HG03135 (cell line): ENCODE data around the gene THSD4.
"Not testable (repeated sequence)": the region's sequence is repeated elsewhere in the genome, so short reads cannot be mapped to it uniquely, and the experiment has no call there.

Source experiments
- ATAC-seq: cut with Tn5 transposase; IDR thresholded peaks from one replicate; pipeline ENCODE4 v1.9.1; 2021; ENCODE audit warnings: mild to moderate bottlenecking, moderate library complexity; ENCODE audit not compliant: unreplicated experiment

Gene THSD4

DNA sequence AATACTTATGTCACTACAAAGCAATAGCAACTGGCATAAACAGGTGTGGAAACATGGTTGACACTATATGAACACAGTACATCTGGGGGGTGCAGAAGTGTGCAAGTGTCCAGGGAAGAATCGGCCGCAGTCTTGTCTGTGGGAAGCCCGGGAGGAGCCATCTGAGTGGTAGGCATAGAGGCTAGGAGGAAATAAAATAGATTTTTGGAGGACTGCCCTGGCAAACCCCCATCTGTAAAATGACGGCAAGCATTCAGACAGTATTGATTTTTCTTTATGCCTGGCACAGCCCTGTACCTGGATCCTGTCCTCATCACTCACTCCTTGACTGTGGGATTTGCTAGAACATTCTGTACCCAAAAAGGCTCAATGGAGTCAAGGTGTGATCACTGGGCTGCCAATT, 31.3 kb downstream of the THSD4 start:
- no peak for ATAC-seq

DNA sequence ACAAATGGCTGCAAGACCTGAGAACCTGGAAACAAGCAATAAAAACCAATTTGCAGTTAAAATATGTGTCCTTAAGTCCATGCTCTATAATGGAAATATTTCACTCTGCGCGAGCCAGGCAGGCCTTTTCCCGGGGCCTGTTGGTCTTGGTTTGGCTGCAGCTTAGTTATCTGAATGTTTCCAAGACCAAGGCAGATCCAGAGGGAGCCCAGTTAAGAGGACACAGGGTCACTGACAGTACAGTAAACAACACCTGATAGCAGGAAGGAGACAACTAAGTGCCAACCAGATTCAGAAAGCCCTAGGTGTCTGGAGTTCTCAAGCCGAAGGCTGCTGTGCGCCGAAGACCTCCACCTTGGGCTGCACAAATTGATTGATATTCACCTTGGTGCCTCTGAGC, 32.8 kb downstream of the THSD4 start:
- ATAC-seq, result no peak

DNA sequence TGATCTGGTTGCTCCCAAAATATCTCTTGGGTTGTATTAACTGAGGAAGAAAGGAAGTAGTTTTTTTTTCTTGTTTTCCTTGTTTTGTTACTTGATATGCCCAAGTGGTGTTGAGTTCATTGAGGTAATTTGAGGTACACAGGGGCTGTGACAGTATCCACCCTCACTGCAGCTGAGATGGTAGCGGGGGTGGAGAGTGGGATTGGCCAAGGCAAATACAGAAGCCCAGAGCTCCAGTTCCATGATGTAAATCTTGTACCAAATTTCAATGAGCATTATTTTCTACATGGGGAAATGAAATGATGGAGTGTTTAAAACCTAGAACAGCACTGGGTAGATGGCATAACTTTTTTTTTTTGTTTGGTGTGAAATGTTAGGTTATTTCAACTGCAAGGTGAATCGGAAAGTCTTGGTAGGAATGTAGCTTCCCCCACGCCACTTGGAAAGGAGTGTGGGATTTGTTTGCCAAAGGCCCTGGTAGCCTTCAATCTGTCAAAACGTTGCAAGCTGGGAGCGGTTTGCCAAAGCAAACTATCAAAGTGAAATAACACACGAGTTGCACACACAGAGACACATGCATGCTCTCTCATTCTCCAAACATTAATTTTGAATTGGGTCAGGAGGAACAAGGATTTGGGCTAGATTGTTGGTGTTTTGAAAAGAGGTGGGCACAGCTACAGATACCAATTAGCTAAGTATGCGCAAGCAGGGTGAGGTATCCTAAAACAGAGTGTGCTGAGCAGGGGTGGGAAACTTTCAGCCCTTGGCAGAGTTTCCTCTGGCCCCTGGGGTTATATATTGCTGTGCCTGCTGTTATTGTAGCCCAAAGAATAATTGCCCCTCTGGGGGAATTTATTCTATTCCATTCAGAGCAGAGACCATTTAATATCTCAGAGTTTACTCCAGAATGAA, 34.6 kb downstream of the THSD4 start:
- ATAC-seq, result no peak

DNA sequence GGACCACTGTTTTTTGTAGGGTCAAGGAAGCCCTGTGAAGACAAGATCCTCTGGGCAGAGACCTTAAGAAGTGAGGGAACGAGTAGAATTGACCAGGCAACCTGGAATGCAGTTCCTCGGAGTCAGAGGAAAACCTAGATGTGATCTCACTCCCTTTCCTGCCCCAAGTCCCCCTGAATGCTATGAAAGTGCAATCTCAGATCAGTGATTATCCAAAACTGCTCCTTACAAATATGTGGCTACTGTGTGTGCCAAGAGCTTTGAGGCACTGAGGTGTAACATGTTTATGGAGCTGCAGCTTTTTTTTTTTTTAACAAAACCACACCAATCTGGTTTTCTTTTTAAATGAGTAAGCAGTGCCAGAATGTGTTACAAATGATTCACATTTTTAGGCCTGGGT, 35.8 kb downstream of the THSD4 start:
- ATAC-seq, result no peak

DNA sequence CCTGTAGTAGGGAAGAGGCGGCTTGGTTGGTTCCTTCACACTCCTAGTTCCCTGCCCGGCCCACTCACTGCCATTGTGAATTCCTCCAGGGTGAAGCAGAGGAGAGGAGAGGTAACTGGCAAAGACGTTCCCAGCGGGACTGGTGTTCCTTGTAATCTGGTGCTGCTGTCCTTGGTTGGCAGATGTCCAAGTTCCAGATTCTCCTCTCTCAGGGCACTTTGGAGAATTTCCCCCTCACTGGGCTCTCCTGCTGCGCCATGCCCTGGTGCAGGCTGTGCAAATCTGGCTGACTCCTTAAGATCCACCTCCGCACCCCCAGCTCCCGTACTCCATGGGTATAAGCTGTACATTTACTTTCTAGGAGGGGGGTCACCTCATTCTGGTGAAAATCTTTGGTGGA, 37.3 kb downstream of the THSD4 start:
- ATAC-seq, result no peak

DNA sequence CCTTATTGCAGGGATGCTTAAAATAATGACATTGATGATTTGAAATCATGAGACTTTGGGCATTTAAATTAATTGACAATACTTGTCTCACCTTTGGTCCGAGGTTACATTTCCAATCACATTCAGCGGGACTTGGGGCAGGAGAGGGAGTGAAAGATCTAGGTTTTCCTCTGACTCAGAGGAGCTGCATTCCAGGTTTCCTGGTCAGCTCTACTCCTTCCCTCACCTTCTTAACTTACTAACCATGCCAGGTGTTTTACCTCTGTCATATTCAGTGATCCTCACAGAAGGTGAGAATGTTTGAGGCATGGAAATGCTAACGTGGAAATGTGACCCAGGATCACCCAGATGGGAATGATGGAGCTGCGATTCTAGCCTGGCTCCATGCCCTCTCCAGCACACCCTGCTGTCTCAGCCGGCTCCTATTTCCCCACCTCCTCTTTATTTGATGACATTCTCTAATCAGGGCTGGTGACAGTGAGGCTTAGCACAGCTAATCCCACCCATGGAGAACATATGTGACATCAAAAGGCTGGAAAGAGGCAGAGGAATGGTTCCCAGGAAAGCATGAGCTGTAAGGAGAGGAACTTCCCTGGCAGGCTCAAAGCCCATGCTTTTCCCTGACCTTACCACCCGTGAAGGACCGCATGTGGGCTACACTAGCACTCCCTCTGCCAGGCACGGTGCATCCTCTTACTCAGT, 38.7 kb downstream of the THSD4 start:
- no peak for ATAC-seq

DNA sequence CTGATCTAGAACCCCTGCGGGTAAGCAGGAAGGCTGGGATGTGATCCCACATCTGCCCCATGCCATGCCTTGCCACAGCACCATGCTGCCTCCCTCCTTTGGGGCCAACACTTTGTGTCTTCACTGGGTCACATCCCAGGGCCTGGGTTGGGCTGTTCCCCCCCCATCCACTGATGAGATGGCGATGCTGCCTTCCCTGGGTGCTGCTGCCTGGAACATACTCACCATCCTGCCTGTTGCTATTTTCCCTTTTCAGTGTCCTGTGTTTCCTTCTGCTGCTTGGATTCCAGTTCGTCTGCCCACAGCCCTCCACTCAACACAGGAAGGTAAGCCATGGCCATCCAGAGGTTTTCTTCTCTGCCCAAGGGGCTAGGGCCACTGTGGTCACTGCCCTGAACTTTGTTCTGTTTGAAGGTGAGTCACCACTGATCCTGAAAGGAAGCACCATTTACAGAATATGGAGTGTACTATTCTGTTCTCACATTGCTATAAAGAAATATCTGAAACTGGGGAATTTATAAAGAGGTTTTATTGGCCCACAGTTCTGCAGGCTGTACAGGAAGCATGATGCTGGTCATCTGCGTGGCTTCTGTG, 39.4 kb downstream of the THSD4 start:
- ATAC-seq, result no peak

DNA sequence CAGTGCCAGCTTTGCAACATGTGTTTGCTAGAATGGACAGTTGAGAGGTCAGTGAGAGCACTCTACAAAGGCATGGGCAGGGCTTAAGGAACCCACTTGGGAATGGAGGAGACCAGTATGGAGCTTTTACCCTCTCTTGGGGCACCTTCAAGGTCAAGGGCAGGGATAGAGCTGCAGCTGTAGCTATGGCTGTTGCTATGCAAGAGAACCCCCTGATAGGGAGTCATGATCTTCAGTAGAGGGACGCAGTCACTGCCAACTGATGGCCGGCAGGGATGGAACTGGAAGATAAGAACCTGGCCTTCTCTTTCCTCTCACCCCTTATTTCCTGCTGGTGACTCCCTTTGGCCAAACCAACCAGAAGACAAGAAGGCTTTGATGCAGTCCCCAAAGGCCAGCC, 40.3 kb downstream of the THSD4 start:
- ATAC-seq, result no peak

DNA sequence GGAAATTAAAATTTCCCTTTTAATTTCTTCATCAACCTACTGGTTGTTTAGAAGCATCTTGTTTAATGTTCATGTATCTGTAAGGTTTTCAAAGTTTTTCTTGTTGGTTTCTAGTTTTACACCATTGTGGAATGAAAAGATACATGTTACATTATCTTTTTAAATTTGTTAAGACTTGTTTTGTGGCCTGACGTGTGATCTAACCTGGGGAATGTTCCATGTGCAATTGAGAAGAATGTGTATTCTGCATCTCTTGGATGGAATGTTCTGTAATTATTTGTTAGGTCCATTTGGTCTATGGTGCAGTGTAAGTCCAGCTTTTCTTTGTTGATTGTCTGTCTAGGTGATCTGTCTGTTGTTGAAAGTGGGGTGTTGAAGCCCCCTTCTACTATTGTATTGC, 45.7 kb downstream of the THSD4 start:
- no peak for ATAC-seq

DNA sequence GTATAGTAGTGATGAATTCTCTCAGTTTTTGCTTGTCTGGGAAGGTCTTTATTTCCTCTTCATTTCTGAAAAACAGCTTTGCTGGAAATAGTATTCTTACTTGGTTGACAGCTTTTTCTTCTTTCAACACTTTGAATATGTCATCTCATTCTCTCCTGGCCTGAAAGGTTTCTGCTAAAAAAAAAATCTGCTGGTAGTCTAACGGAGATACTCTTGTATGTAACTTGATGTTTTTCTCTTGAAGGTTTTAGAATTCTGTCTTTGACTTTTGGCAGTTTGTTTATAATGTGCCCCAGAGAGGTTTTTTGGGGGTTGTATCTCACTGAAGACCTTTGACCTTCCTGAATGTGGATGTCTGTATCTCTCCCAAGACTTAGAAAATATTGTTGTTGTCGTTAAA, 47.0 kb downstream of the THSD4 start:
- no peak for ATAC-seq

DNA sequence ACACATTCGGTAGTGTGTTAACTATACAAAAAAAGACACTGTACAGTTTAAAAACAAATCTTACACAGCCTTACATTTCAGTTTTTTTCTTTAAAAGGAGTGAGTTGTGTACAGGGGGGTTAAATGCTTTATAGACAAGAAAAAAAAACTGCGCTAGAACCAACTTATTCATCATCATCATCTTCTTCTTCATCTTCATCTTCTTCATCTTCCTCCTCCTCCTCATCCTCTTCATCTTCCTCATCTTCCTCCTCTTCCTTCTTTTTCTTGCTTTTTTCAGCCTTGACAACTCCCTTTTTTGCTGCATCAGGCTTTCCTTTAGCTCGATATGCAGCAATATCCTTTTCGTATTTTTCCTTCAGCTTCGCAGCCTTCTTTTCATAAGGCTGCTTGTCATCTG, 49.3 kb downstream of the THSD4 start:
- ATAC-seq, result not testable (repeated sequence)

DNA sequence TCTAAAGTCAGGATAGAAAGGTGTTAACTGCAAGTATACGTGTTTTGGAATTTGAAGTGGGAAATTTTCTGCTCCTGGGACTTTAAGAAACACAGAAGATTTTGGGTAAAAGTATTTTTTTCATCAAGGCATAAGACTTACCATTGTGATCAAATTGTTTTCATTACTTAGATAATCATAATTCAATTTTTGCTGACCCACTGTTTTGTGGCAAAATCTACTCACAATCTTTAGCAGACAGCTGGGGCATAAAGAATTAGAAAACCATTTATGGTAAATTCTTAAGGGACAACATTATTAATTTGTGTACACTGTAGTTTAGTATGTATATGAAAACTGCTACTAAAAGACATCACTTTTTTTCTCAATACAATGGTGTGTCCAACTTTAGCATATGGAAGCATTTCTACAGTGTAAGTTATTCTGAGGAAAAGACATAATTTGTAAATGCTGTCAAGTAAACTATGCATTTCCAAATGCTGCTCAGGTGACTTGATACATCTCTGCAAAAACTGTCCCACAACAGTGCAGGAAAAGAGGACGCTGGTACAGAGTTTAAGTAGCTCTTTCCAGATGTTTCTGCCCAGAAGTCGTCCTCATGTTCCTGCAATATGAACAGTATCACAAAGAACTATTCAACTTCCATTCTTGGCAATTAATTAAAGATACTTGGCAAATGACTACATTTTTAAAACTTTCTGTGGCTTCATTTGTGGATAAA, 52.3 kb downstream of the THSD4 start:
- no peak for ATAC-seq

DNA sequence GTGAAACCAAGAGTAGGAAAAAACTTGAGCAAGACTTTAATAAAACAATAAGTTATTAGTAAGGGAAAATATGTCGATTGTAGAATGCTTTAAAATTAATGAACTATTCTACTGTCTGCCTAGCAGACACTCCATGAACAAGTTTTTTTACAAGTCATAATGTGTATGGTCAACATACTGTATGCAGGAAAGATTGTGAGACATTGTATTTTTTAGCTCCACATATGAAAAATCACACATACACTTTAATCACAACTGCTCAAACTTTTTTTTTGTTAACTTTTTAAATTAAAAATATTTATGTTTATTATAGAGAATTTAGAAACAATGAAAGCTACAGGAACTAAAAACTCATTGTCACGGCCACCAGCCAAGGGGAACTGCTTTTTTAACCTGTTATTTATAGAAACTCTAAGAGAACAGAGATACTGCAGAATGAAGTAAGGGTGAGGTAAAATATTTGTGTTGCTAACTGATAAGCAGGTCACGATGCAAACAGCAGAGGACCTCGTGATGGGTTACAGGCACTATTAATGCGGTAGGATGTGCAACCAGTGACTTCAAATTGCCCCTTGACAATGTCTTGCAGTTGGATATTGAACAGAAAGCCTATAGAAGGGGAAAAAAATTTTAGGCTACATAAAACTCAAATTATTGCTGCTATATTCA, 53.0 kb downstream of the THSD4 start:
- ATAC-seq, result no peak

DNA sequence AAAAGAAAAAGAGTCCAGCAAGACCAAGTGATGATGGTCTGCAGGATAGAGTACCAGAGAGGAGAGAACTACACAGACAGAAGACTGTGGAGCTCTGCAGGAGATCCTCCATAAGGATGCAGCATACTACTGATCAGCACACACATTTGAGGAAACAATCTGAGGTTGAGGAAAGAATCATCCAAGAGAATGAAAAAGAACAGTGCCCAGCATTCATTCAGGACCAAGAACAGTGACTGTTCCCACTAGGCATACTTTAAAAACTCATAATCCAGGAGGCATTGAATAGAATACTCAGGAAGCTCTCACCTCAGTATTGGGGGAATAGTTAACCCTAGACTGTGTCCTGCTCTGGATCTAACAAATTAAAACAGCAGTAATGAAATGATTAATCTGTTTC, 54.9 kb downstream of the THSD4 start:
- no peak for ATAC-seq

DNA sequence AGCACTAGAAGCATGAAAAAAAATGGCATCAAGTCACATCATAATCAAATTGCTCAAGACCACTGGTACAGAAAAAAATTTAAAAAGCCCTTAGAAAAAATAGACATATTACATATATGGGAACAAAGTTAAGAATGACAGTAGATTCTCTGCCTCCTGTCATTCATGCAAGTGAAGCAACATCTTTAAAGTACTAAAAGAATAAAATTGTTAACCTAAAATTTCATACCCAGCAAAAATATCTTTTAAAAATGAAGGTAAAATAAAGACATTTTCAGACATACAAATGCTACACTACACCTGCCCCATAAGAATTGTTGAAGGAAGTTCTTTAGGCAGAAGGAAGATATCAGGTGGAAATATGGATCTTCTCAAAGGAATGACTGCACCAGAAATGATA, 55.9 kb downstream of the THSD4 start:
- ATAC-seq, result no peak

DNA sequence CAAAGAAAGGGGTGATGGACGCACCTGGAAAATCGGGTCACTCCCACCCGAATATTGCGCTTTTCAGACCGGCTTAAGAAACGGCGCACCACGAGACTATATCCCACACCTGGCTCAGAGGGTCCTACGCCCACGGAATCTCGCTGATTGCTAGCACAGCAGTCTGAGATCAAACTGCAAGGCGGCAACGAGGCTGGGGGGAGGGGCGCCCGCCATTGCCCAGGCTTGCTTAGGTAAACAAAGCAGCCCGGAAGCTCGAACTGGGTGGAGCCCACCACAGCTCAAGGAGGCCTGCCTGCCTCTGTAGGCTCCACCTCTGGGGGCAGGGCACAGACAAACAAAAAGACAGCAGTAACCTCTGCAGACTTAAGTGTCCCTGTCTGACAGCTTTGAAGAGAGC, 59.1 kb downstream of the THSD4 start:
- not testable (repeated sequence) for ATAC-seq

DNA sequence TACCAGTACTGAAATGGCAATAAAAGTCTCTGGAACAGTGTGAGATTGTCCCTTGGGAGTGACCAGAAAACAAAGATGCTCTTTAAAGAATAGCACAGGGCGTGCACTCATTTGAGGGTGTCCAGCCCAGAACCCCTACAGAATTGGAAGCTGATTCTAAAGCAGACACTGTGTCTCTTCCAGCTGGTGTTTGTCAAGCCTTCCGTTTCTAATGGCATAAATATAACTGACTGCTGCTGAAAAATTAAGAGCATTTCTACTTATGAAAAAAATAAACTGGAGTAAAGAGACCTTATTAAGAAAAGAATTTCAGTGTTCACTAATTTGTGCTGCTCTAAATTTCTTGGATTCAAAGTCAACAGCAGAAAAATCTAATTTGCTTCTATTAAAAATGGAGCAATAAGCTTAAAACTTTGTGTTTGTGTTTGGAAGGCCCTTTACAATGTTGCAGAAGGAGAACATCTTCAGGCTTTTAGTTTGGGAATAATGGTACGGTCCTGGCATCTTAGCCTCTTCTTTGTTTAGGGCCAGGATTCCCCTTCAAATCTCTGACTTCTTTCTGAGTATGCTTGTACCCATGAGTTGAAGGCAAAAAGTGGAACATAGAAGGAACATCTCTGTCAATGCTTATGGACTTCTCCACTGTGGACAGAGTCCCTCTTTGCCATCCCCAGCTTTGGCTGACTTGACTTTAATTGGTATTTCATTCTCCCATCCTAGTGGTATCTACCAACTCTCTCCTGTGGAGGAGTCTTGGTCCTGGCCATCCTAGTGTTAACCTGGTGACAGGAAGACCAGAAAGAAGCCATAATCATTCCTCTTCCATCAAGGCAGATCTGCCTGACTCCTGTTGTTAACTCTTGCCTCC, 65.9 kb downstream of the THSD4 start:
- no peak for ATAC-seq

DNA sequence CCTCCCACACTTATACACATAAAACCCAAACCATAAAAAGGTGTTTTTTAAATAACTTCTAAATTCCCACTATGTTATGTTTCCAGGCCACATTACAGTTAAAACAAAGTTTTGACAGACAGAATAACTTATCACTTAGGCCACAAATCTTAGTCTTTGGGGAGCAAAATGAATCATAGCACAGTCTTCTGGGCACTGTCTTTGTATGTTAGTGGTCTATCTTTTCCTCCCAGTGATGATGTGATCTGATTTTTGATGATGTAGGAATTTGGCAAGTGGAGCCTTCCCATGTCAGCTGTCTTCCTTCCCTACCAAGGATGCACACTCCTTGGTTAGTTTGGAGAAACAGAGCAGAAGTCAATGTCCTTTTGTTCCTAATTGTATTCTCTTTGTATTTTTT, 67.3 kb downstream of the THSD4 start:
- ATAC-seq, result no peak

DNA sequence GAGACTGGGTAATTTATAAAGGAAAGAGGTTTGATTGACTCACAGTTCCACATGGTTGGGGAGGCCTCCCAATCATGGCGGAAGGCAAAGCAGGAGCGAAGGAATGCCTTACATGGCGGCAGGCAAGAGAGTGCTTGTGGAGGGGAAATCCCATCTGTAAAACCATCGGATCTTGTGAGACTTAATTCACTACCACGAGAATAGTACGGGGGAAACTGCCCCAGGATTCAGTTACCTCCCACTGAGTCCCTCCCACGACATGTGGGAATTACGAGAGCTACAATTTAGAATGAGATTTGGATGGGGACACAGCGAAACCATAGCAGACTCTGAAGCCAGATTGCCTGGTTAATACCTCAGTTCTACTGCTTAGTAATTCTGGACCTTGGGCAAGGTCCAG, 67.8 kb downstream of the THSD4 start:
- no peak for ATAC-seq

DNA sequence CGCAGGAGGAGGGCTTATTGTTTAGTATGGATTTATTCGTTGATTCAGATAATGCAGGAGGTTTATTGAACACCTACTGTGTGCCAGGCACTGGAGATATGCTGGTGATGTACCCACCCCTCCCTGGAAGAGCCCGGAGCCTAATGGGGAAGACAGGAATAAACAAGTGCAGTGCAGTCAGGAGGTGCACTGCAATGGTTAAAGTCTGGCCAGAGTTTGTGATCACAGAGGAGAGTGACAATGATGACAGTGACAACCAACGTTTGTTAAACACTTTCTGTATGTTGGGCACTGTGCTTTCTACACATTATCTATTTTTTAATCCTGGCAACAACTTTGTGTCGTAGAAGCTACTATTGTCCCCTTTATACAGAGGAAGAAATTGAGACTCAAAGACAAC, 70.4 kb downstream of the THSD4 start:
- no peak for ATAC-seq
